Measurements from ENCODE around the gene ZNF524.

GRCh38 chr19:55590109-55590508 is 10.0 kb upstream of the ZNF524 start:
- TF ChIP-seq CTCF (IDR thresholded peaks at IDR 0.05; ENCODE audit: low read length) (no peak), EZH2phosphoT487 (IDR thresholded peaks at IDR 0.05; ENCODE audit: low read length) (no peak)
